Loucy (cell line): ENCODE data around the gene ISM2.

ENCODE experiments used
- H2AFZ ChIP-seq: fragments of 200-600 bp; sonication (generic); 2 replicates; pipeline ENCODE4 v1.6.0; 2016; ENCODE audit warnings: antibody characterized with exemption, mild to moderate bottlenecking, low read length, moderate library complexity
- H3F3A ChIP-seq: fragments of 200-600 bp; 2 replicates; pipeline ENCODE4 v1.6.0; 2016; ENCODE audit warnings: antibody characterized with exemption, low read depth, mild to moderate bottlenecking
- H3K27me3 ChIP-seq: fragments of 200-600 bp; sonication (generic); 2 replicates; pipeline ENCODE4 v1.6.1; 2014; ENCODE audit warnings: low read length, mild to moderate bottlenecking; ENCODE audit not compliant: insufficient read depth, poor library complexity, severe bottlenecking
- H3K36me3 ChIP-seq: fragments of 200-600 bp; sonication (generic); 2 replicates; pipeline ENCODE4 v1.6.1; 2016; ENCODE audit warnings: low read length; ENCODE audit not compliant: insufficient read depth
- H3K4me1 ChIP-seq: fragments of 200-600 bp; sonication (generic); 2 replicates; pipeline ENCODE4 v1.5.1; 2014; ENCODE audit warnings: low read length, mild to moderate bottlenecking; ENCODE audit not compliant: insufficient read depth, poor library complexity, severe bottlenecking
- H3K4me2 ChIP-seq: fragments of 200-600 bp; sonication (generic); 2 replicates; pipeline ENCODE4 v1.6.0; 2014; ENCODE audit warnings: antibody characterized with exemption, low read length, low read depth, mild to moderate bottlenecking; ENCODE audit not compliant: poor library complexity, severe bottlenecking
- H3K4me3 ChIP-seq: fragments of 200-600 bp; sonication (generic); 2 replicates; pipeline ENCODE4 v1.5.1; 2014; ENCODE audit warnings: low read length, mild to moderate bottlenecking, mixed read lengths; ENCODE audit not compliant: poor library complexity, severe bottlenecking
- H3K79me2 ChIP-seq: fragments of 200-600 bp; sonication (generic); 2 replicates; pipeline ENCODE4 v1.6.1; 2014; ENCODE audit warnings: low read length; ENCODE audit not compliant: insufficient read depth
- H3K9ac ChIP-seq: fragments of 200-600 bp; sonication (generic); 2 replicates; pipeline ENCODE4 v1.6.0; 2014; ENCODE audit warnings: mild to moderate bottlenecking, low read depth, low read length, moderate library complexity; ENCODE audit not compliant: poor library complexity, severe bottlenecking
- H3K9me2 ChIP-seq: fragments of 200-600 bp; sonication (generic); replicated peaks from 2 replicates; pipeline ENCODE4 v1.6.1; 2016; ENCODE audit warnings: low read depth, low read length, mixed read lengths
- H3K9me3 ChIP-seq: fragments of 200-600 bp; sonication (generic); 2 replicates; pipeline ENCODE4 v1.6.1; 2014; ENCODE audit warnings: mild to moderate bottlenecking, antibody characterized with exemption, low read length, low read depth; ENCODE audit not compliant: insufficient read depth
- H4K20me1 ChIP-seq: fragments of 200-600 bp; sonication (generic); 2 replicates; pipeline ENCODE4 v1.6.0; 2014; ENCODE audit warnings: antibody characterized with exemption, low read length, mild to moderate bottlenecking; ENCODE audit not compliant: insufficient read depth, poor library complexity, severe bottlenecking
- EZH2phosphoT487 ChIP-seq: fragments of 200-600 bp; IDR thresholded peaks from 2 replicates; pipeline ENCODE4 v1.6.1; 2018; ENCODE audit warnings: antibody characterized with exemption, mild to moderate bottlenecking, moderate library complexity, borderline replicate concordance
- TF ChIP-seq, protein P1 (sequence below): fragments of 200-600 bp; sonication (generic); conservative IDR thresholded peaks from 2 replicates; pipeline ENCODE4 v1.5.1; 2014; ENCODE audit warnings: mild to moderate bottlenecking, antibody characterized with exemption, low read length

Gene ISM2

DNA sequence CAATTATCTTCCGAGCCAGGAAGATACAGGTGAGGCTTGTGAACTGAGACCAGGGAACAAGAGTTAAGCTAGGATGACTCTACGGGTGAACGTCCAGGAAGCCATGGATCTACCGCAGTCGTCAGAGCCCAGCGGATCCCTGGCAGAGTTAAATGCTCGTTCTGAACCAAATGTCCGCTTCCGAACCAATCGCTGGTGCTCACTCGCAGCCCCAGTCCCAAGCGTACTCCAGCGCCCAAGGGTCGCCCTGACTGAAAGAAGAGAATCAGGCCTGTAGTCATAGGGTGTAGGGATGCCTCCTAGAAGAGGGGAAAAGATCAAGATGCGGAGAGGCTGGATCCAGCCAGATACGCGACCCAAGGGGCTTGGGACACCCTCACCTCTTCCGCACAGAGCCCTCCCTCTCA, 41.5 kb downstream of the ISM2 start:
- peaks cover 27% of the 10 kb centered on the region for H4K20me1 ChIP-seq
- H3K9ac ChIP-seq = peak overlapping the region; percentile 86
- no peaks in the 10 kb centered on the region for H3K9me2 ChIP-seq
- TF ChIP-seq EZH2phosphoT487 = no peak
- TF ChIP-seq, protein P1, sequence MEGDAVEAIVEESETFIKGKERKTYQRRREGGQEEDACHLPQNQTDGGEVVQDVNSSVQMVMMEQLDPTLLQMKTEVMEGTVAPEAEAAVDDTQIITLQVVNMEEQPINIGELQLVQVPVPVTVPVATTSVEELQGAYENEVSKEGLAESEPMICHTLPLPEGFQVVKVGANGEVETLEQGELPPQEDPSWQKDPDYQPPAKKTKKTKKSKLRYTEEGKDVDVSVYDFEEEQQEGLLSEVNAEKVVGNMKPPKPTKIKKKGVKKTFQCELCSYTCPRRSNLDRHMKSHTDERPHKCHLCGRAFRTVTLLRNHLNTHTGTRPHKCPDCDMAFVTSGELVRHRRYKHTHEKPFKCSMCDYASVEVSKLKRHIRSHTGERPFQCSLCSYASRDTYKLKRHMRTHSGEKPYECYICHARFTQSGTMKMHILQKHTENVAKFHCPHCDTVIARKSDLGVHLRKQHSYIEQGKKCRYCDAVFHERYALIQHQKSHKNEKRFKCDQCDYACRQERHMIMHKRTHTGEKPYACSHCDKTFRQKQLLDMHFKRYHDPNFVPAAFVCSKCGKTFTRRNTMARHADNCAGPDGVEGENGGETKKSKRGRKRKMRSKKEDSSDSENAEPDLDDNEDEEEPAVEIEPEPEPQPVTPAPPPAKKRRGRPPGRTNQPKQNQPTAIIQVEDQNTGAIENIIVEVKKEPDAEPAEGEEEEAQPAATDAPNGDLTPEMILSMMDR = no peak
- H3K4me1 ChIP-seq = peaks cover 26% of the 10 kb centered on the region
- H3K79me2 ChIP-seq = peaks cover 62% of the 10 kb centered on the region
- no peaks in the 10 kb centered on the region for H3F3A ChIP-seq
- no peaks in the 10 kb centered on the region for H3K27me3 ChIP-seq
- peak overlapping the region; percentile 88 for H3K4me2 ChIP-seq
- no peaks in the 10 kb centered on the region for H3K9me3 ChIP-seq
- peak overlapping the region; percentile 94 for H3K4me3 ChIP-seq
- H2AFZ ChIP-seq = peak overlapping the region; percentile 76
- peaks cover 22% of the 10 kb centered on the region; the same call in 1 of the 2 replicates for H3K36me3 ChIP-seq

DNA sequence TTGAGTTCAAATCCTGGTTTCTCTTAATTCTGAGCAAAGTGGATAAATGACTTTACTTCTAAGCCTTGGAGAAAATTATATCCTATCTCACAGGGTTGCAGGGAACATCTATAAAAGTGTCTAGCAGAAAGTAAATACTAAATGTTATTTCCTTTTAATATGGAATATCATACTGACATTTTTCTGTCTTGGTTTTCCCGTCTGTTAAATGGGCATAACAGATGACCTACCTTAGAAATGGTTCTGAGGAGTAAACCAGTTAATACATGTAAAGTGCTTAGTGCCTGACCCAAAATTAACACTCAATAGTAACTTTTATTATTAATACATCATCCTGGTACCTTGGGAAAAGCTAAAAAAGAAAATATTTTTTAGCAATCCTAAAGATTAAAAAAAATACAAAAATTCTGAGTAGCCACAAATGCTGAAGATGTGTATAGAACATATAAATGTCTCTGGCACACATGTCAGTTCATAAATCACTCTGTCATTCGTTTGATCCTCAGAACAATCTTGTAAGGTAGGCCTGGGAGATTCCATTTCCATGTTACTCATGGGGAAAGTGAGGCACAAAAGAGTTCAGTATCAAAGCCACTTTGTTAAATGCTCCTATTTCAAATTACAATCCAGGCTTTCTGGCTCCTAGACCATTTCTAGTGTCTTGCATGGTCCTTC, 42.5 kb downstream of the ISM2 start:
- Histone ChIP-seq H2AFZ (no peak overlapping the region), H3K4me1 (peaks cover 23% of the 10 kb centered on the region), H4K20me1 (peaks cover 24% of the 10 kb centered on the region), H3K4me3 (peak overlapping the region; percentile 94), H3K27me3 (no peaks in the 10 kb centered on the region), H3K9me3 (no peaks in the 10 kb centered on the region), H3K9ac (peak overlapping the region; percentile 86), H3K36me3 (peaks cover 12% of the 10 kb centered on the region; the same call in 1 of the 2 replicates), H3K4me2 (peak overlapping the region; percentile 88), H3F3A (no peaks in the 10 kb centered on the region), H3K79me2 (peaks cover 52% of the 10 kb centered on the region), H3K9me2 (no peaks in the 10 kb centered on the region)
- TF ChIP-seq, protein P1 = no peak
- TF ChIP-seq EZH2phosphoT487 = no peak

DNA sequence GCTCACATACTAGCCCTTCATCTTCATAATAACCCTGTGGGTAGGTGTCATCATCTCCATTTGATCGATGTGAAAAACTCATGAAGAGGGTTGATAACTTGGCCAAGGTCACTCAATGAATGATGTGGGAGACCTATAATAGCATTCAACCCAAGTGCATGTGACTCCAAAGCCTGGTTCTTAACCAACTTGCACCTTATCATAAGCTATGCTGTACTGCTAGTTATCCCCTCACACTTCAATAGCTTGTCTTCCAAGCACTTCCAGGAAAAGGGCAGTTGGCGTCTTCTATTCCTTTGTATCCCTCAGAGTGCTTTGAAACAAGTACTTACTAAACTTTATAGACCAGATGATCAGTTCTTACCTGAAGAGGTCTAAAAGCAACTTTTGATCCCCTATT, 56.4 kb downstream of the ISM2 start:
- H3K4me1 ChIP-seq = no peaks in the 10 kb centered on the region
- H2AFZ ChIP-seq = no peak overlapping the region
- H3K27me3 ChIP-seq = no peaks in the 10 kb centered on the region
- no peaks in the 10 kb centered on the region for H3K9me3 ChIP-seq
- TF ChIP-seq, protein P1 = no peak
- TF ChIP-seq EZH2phosphoT487 = no peak
- peaks cover 25% of the 10 kb centered on the region; the same call in 1 of the 2 replicates for H3K36me3 ChIP-seq
- H4K20me1 ChIP-seq = no peaks in the 10 kb centered on the region
- H3K9ac ChIP-seq = no peak overlapping the region
- no peaks in the 10 kb centered on the region for H3K9me2 ChIP-seq
- H3K4me3 ChIP-seq = no peak overlapping the region
- H3F3A ChIP-seq = no peaks in the 10 kb centered on the region
- no peak overlapping the region for H3K4me2 ChIP-seq
- H3K79me2 ChIP-seq = no peaks in the 10 kb centered on the region
